GM18511 (cell line): ENCODE results near the gene KCNT2.

Experiments used
- ATAC-seq: cut with Tn5 transposase; IDR thresholded peaks from one replicate; pipeline ENCODE4 v1.9.1; 2021; ENCODE audit warnings: mild to moderate bottlenecking, moderate library complexity; ENCODE audit not compliant: unreplicated experiment

KCNT2 gene

GRCh38 chr1:196450143-196451095 lies 157.8 kb downstream of the KCNT2 start:
- ATAC-seq: no peak

- no peak for ATAC-seq
These were observed 158.8 kb downstream of the KCNT2 start for GRCh38 chr1:196449460-196449859.

- ATAC-seq: no peak
These were observed 162.5 kb downstream of the KCNT2 start for GRCh38 chr1:196445775-196446174.

- no peak for ATAC-seq
These were observed 163.6 kb downstream of the KCNT2 start for GRCh38 chr1:196444634-196445033.

- no peak for ATAC-seq
These were observed 165.9 kb downstream of the KCNT2 start for GRCh38 chr1:196442366-196442765.

GRCh38 chr1:196440711-196441110 lies 167.5 kb downstream of the KCNT2 start:
- no peak for ATAC-seq

GRCh38 chr1:196438329-196438728 lies 169.9 kb downstream of the KCNT2 start:
- ATAC-seq: no peak

GRCh38 chr1:196437671-196438070 lies 170.6 kb downstream of the KCNT2 start:
- no peak for ATAC-seq

GRCh38 chr1:196433000-196433399 lies 175.2 kb downstream of the KCNT2 start:
- ATAC-seq: no peak

GRCh38 chr1:196427976-196428734 lies 180.1 kb downstream of the KCNT2 start:
- no peak for ATAC-seq

GRCh38 chr1:196425513-196425912 lies 182.7 kb downstream of the KCNT2 start:
- no peak for ATAC-seq

- no peak for ATAC-seq
These were observed 184.6 kb downstream of the KCNT2 start for GRCh38 chr1:196423612-196424011.

GRCh38 chr1:196418772-196419171 lies 189.5 kb downstream of the KCNT2 start:
- no peak for ATAC-seq

GRCh38 chr1:196415978-196416377 lies 192.3 kb downstream of the KCNT2 start:
- no peak for ATAC-seq

- no peak for ATAC-seq
These were observed 195.9 kb downstream of the KCNT2 start for GRCh38 chr1:196412326-196412725.

GRCh38 chr1:196410768-196411167 lies 197.5 kb downstream of the KCNT2 start:
- no peak for ATAC-seq

- no peak for ATAC-seq
These were observed 198.7 kb downstream of the KCNT2 start for GRCh38 chr1:196409586-196409985.

- no peak for ATAC-seq
These were observed 200.7 kb downstream of the KCNT2 start for GRCh38 chr1:196407358-196408051.

GRCh38 chr1:196405839-196406238 lies 202.4 kb downstream of the KCNT2 start:
- no peak for ATAC-seq

- no peak for ATAC-seq
These were observed 204.2 kb downstream of the KCNT2 start for GRCh38 chr1:196403803-196404690.
